A673 (cell line): ENCODE measurements around the gene NFASC. TPM values are rescaled to one million over a fixed set of nuclear protein-coding genes. Genes with fewer than 3 reads are reported as not detected.

Experiments
- BruUV-seq: library from RNA; stranded (reverse); fragments of 400-500 nt; replicated peaks from 2 replicates; lab custom pipeline; 2021; lab: Mats Ljungman, UMichigan
- CTCF ChIA-PET: fragments of 300-600 bp; sonication (Branson Sonifier 250); formaldehyde crosslinking; loops from one replicate; lab custom pipeline; 2022; ENCODE audit warnings: antibody characterized with exemption; lab: Charles Lee
- POLR2A ChIA-PET: fragments of 300-600 bp; sonication (Branson Sonifier 250); formaldehyde crosslinking; loops from one replicate; lab custom pipeline; 2022; ENCODE audit warnings: antibody characterized with exemption; ENCODE audit not compliant: low non-redundant PET; lab: Charles Lee
- DNase-seq: peaks from one replicate; pipeline ENCODE4 v3.0.0-alpha.2; 2015; ENCODE audit warnings: low spot score
- H3K27ac ChIP-seq: fragments of 200-600 bp; sonication (generic); 2 replicates; pipeline ENCODE4 v1.5.1; 2016; ENCODE audit warnings: mixed run types, low read depth, mild to moderate bottlenecking, mixed read lengths, antibody characterized with exemption, low read length; ENCODE audit not compliant: poor library complexity, severe bottlenecking
- H3K27me3 ChIP-seq: fragments of 200-600 bp; sonication (generic); replicated peaks from 2 replicates; pipeline ENCODE4 v1.6.1; 2017; ENCODE audit warnings: mixed run types, low read depth, mild to moderate bottlenecking, mixed read lengths, antibody characterized with exemption, low read length; ENCODE audit not compliant: insufficient read depth, poor library complexity
- H3K36me3 ChIP-seq: fragments of 200-600 bp; sonication (generic); 2 replicates; pipeline ENCODE4 v1.6.1; 2016; ENCODE audit warnings: mixed run types, mild to moderate bottlenecking, mixed read lengths, antibody characterized with exemption, low read length; ENCODE audit not compliant: insufficient read depth, poor library complexity, severe bottlenecking
- H3K4me1 ChIP-seq: fragments of 200-600 bp; sonication (generic); 2 replicates; pipeline ENCODE4 v1.6.1; 2017; ENCODE audit warnings: mixed run types, mild to moderate bottlenecking, mixed read lengths, antibody characterized with exemption, low read length; ENCODE audit not compliant: insufficient read depth, poor library complexity, severe bottlenecking
- H3K4me3 ChIP-seq: fragments of 200-600 bp; sonication (generic); 2 replicates; pipeline ENCODE4 v1.5.1; 2016; ENCODE audit warnings: low read depth, mixed run types, mild to moderate bottlenecking, mixed read lengths, low read length; ENCODE audit not compliant: poor library complexity, severe bottlenecking
- H3K9me3 ChIP-seq: fragments of 200-600 bp; sonication (generic); 2 replicates; pipeline ENCODE4 v1.6.1; 2016; ENCODE audit warnings: mixed run types, low read depth, mild to moderate bottlenecking, mixed read lengths, antibody characterized with exemption, low read length; ENCODE audit not compliant: poor library complexity, severe bottlenecking
- CTCF ChIP-seq: fragments of 300-800, 200-600 bp; sonication (generic); conservative IDR thresholded peaks from 2 replicates; pipeline ENCODE4 v1.5.1; 2017; ENCODE audit warnings: low read depth, mild to moderate bottlenecking, antibody characterized with exemption, low read length, moderate library complexity, mixed read lengths
- EZH2 ChIP-seq: fragments of 200-600 bp; sonication (generic); IDR thresholded peaks from 2 replicates; pipeline ENCODE4 v1.6.1; 2017; ENCODE audit warnings: borderline replicate concordance, low read depth, mild to moderate bottlenecking, mixed read lengths, antibody characterized with exemption, low read length; ENCODE audit not compliant: poor library complexity, severe bottlenecking
- intact Hi-C: fragments of 100-400 bp; cut with micrococcal nuclease; formaldehyde crosslinking; loops from one replicate; pipeline ENCODE4 v1.10.0; 2022; ENCODE audit not compliant: unreplicated experiment
- total RNA-seq: library from RNA; stranded (reverse); gene quantifications from 2 replicates; pipeline ENCODE4 v1.2.3, GENCODE V29; 2021

NFASC gene
- total RNA-seq, 1 experiment from 2014 or later: 0.24 TPM

GRCh38 chr1:205003358-205004131 is 132.9 kb downstream of the NFASC start:
- Histone ChIP-seq H3K4me1 (no peaks in the 10 kb centered on the region), H3K27ac (no peak overlapping the region), H3K4me3 (no peak overlapping the region), H3K36me3 (no peaks in the 10 kb centered on the region), H3K27me3 (no peaks in the 10 kb centered on the region), H3K9me3 (no peaks in the 10 kb centered on the region)
- CTCF ChIA-PET: no interaction called here
- intact Hi-C loops: no loop called here
- TF ChIP-seq CTCF (no peak), EZH2 (no peak)
- DNase-seq: no peak
- POLR2A ChIA-PET: no interaction called here
- no TSS peak for BruUV-seq

DNA sequence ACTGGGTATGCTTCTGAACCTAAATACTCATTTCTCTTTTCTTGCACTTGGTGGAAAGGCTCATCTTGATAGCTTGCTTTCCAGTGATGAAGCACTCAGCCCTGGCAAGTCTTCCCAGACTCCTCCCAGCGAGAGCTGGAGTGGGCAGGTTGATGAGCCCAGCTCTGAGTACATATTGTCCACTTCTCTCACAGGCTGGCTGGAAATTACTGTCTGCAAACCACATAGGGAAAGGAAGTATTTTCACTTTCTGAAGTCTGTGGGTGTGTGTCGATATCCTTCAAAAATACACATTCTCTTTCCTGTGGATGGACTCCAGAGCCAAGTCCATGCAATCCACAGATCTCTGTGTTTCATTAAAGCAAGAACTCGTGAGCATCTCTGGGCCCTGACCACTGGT is 133.7 kb downstream of the NFASC start:
- no TSS peak for BruUV-seq
- H3K9me3 ChIP-seq: no peaks in the 10 kb centered on the region
- H3K27ac ChIP-seq: no peak overlapping the region
- TF ChIP-seq EZH2 (no peak), CTCF (no peak)
- intact Hi-C loops: no loop called here
- H3K36me3 ChIP-seq: no peaks in the 10 kb centered on the region
- H3K4me3 ChIP-seq: no peak overlapping the region
- DNase-seq: no peak
- CTCF ChIA-PET: no interaction called here
- no peaks in the 10 kb centered on the region for H3K27me3 ChIP-seq
- POLR2A ChIA-PET: no interaction called here
- no peaks in the 10 kb centered on the region for H3K4me1 ChIP-seq

DNA sequence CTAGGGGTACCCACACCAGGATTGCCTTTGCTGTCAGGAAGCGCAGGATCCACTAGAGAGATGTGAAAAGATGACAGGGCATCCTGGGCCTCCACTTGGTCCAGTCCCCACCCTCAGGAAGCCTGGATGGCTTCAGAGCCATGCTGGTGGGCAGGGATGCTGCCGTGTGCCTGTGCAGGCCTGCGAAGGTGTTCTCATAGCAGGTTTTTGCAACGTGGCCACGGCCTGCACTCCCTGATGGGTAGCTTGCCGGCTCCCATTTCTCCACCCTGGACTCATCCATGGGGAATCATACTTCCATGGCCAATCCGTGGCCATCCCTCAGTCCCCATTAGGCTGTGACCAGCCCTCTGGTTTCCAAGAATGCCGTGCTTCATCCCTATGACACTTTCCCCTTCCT is 138.2 kb downstream of the NFASC start:
- intact Hi-C loops: no loop called here
- CTCF ChIA-PET: interaction anchor here (0.9 kb wide), 1 partner anchor 16 kb away, joined by 3 read pairs; no protein-coding TSS in a partner anchor
- Histone ChIP-seq H3K4me3 (no peak overlapping the region), H3K27ac (no peak overlapping the region), H3K36me3 (no peaks in the 10 kb centered on the region), H3K9me3 (no peaks in the 10 kb centered on the region), H3K27me3 (no peaks in the 10 kb centered on the region), H3K4me1 (peaks cover 2% of the 10 kb centered on the region)
- DNase-seq: no peak
- no TSS peak for BruUV-seq
- TF ChIP-seq CTCF: no peak
- no peak for TF ChIP-seq EZH2
- POLR2A ChIA-PET: no interaction called here
